Left forelimb (tissue), 1 donor: ENCODE results near the gene PCSK6.
"Not testable (repeated sequence)": the region's sequence is repeated elsewhere in the genome, so short reads cannot be mapped to it uniquely, and the experiment has no call there.

ENCODE experiments used
- DNase-seq: peaks from one replicate; pipeline ENCODE4 v3.0.0-alpha.2; 2018; ENCODE audit warnings: low spot score

The PCSK6 gene

DNA sequence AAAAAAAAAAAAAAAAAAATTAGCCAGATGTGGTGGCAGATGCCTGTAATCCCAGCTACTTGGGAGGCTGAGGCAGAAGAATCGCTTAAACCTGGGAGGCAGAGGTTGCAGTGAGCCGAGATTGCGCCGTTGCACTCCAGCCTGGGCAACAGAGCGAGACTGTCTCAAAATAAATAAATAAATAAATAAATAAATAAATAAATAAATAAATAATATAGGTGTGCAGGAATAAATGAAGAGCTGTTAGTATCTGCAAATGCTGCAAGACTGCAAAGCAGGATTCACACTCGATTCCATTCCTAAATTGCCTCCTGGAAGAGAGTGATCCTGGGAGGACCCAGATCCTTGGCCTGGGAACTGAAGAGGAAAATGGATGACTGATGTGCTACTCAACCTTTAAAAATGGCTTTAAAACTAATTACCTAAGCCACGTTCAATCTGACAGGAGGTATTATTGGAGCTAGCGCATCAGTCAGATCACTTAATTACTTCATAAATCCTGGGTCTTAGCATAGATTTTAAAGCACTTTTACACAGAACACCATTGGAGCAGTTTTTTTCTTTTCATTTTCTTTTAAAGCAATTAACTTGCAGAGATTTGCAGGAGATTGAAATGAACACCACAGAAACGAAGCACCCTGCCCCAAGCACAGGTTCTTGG lies 132.9 kb downstream of the PCSK6 start:
- not testable (repeated sequence) for DNase-seq

DNA sequence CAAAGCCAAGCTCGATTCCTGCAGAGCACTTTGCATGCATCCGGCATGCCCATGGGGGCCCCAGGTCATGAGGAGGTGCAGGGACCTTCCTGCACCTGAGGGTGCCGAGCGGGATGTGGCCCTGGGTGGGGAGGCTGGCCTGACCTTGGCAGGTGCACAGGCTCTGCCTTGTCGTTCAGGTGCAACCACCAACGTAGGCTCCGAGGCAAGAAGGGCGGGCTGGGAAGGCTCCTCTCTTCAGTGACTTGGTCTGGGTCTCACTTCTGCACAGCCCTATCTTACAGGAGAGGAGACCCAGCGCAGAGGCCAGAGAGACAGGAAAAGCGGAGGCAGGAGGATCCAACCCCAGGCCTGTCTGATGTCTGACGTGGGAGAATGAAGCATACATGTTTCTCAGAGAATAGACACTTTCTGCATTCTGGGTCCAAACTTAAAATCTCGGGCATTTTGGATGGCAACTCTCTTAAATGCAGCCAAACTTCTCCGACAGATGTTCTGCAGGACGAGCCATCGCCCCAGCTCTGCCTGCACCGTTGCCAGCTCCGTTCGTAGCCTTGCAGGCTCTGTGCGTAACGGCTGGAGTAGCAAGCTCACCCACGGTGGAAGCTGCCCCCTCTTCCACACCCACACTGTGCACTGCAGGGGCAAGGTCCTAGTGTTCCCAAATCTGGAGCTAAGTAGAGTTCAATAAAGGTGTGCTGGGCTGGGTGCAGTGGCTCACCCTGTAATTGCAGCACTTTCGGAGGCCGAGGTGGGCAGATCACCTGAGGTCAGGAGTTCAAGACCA lies 133.6 kb downstream of the PCSK6 start:
- DNase-seq, result no peak

DNA sequence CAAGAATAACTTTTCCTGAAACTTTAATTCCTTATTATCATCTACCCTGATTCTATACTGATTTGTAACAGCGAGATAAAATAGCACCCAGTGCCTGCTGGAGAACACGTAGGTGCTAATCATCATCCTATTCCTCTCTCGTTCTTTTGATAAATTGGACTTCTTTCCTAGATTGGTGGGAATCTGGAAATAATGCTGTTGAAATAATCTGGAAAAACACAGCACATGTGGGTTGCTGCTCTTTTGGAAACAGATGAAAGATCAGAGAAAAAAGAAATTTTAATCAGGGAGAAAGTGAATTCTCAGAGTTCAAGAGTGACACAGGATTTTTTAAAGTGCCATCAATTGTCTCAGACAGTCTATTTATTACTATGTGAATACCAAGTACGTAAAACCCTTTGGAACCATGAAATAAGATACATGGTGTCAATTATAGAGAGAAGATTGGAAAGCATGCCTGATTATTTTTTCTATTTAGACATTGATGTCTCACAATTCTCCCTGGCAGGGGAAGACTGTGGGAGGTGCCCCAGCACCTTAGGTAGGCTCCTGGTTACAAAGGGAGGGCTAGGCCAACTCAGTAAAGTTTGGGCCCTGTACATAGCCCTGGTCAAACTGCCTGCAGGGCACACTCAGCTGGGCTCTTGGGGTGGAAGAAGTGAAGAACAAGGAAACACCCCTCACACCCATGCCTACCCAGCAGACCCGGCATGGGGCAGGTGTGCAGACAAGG lies 134.4 kb downstream of the PCSK6 start:
- DNase-seq, result no peak

DNA sequence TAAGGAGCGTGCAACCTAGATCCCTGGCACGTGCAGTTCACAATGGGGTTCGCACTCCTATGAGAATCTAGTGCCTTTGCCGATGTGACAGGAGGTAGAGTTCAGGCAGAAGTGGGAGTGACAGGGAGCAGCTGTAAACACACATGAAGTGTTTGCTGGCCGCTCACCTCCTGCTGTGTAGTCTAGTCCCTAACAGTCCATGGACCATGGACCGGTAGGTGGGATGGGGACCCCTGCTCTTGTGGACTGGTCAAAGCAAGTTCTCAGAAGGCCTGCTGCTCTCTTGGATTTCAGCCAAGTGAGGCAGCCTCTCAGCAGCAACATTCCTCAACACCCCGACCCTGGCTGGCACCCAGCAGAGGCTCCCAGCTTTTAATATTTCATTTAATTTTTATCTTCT lies 136.3 kb downstream of the PCSK6 start:
- DNase-seq, result no peak

DNA sequence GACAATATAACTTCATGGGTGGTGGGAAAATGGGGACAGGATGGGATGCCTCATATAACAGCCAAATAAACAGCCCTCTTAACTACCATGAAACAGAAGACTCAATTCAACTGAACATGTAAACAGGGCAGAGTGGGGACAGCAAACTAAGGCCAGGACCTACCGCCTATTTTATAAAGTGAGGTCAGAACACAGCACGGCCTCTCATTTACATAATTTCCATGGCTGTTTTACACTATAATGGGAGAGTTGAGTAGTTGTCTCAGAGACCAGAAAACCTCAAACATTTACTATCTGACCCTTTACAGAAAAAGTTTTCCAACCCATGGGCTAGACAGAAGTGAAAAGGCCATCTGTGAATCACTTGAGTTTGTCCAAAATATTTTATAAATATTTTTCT lies 137.8 kb downstream of the PCSK6 start:
- DNase-seq, result no peak

DNA sequence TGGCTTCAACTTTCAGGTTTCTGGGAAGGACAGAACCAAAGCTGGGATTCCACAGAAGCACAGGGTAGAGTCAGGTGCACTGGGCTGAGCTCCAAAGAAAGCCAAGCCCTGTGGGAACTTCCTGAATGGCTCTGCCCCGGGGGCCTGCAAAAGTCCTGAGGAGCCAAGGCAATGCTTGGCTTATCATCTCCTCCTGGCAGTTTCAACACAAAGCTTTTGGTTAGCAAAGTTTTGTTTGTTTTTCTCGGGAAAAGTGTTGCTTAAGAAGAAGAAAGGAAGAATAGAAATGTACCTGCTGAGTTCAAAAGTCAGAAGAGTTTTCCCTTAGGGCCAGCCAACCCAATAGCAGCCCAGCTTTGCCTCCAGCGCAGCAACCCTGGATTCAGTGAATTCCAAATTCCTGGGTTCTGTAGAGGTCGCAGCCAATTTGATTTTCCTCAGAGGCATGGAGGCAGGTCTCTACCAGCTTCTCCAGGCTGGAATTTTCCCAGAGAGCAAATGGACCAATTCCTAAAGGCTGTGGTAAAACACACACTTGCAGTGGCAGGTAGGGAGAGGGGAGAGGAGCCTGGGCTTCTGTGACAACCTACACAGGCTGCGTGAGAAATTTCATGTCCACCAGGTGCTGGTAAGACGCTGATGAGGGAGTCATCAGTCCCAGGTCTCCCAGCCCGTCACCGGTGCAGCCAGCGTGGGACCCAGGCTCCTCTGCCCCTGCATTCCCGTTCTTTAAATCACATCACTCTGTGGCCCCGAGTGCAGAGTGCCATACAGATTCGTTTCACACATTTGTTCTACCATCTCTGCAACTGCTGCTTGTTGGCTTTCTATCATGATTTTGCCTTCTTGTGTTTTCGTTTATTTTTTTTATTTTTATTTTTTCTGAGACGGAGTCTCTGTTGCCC lies 140.2 kb downstream of the PCSK6 start:
- no peak for DNase-seq

DNA sequence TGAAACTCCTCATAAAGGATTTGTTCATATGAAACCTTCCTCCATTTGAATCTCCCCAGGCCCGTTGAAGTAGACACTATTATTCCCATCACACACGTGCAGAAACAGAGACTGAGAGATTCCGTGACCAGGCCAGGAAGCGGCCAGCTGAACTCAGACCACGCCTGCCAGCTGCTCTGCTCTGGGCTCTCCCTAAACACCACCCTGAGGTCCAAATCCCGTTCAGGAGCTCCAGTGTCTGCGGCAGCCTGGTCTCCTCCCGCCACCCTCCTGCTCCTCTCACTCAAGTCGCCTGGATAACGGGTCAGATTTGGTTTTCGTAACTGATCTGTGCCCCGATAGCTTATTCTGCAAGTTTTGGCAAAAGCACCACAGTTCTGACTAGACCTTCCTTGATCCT lies 140.9 kb downstream of the PCSK6 start:
- DNase-seq, result no peak

DNA sequence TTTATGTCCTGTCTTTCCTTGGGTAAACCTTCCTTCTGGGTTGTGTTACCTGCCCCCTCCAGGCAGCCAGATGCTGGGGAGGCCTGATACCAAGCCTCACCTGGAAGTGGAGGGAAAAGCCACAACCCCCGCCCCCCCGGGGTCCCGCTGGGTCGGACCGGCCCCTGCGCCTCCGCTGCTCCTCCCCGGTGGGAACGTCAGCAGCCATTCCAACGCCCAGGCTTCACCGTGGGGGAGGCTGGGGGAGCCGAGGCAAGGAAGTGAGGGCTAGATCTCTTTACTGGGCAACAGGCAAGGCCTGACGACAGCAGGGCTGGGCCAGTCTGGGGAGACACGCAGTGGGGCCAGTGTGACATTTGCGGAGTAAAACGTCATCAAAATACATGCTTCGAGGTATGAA lies 141.5 kb downstream of the PCSK6 start:
- no peak for DNase-seq

DNA sequence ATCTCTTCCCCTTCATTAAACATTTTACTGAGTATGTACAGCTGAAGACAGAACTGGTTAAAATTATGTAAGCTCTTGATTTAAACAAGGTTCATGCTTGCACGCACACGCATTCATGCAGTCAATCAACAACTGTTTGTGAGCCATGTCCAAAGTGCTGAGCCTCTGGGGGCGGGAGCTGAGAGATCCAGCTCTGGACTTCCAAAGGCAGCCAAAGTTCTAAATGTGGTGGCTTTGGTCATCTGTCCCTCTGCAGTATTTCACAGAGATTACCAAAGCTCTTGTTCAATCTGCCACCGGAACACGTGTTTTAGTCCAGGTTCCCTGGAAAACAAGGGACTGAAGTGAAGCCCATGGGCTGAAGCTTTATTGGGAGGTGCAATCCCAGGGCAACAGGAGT lies 142.1 kb downstream of the PCSK6 start:
- DNase-seq, result no peak

DNA sequence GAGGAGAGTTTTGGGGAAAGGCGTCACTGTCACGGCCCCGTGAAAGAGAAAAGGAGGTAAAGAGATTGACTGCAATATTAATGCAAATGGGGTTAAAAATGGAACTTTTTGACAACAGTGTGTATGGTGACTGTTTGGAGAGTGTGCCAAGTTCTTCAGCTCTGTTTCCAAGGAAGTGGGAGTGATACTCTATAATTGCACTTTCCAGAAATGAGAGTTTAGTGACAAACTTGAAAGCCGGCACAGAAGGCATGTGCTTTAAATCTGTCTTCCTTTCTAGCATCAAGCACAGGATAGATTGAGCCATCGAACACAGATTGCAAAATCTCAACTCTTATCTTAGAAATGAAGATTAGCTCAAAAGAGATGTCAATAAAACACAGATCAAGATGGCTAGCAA lies 142.6 kb downstream of the PCSK6 start:
- no peak for DNase-seq

DNA sequence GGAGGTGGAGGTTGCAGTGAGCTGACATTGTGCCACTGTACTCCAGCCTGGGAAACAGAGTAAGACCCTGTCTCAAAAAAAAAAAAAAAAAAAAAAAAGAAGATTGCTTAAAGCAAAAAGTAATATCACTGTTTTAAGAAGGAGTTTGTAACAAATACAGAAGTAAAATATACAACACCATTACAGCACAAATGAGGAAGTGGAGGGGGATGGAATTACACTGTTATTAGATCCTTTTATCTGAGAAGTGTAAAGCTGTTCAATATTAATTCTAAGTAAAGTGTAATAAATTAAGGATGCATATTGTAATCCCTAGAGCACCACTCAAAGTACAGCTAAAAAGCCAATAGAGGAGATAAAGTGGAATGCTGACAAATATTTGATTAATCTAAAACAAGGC lies 147.5 kb downstream of the PCSK6 start:
- DNase-seq, result no peak

DNA sequence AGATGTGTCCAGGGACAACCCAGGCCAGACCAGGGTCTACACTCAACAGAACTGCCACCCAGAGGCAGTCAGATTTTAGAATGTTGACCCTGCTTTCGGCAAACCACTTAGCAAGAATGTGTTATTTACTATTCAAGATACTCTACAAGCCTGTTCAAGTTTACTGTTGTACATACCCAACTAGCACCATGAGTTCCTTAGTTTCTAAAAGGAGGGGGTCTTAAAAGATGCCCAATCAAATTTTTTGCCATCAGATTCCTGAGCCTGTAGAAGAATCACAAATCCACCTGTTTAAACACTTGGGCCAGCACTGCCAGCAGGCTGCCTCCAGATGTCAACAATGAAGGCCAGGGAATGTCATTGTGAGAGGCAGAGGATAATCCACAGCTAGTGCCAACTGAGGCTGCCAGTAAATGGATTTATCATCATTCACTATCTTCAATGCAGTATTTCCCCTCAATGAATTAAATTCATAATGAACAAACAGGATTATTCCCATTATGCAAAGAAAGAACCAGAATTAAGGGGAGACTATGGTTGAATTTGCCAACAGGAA lies 150.9 kb downstream of the PCSK6 start:
- DNase-seq, result no peak

DNA sequence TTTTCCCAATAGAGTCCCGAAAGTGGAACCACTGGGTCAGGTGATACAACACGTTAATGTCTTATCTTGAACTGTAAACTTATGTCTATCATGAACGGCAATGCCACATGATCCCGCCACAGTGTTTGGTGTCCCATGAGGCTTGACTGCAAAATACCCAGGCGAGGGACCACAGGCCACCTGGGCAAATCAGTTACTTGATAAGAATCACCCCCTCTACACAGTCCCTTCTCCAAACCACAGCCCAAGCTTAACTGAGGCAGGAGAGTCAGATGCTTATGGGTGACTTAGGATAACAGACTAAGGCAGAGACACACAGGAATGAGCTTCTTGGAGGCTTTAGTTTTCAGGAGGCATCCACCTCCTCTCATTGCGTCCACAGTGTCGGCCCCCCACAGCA lies 151.5 kb downstream of the PCSK6 start:
- DNase-seq, result no peak

DNA sequence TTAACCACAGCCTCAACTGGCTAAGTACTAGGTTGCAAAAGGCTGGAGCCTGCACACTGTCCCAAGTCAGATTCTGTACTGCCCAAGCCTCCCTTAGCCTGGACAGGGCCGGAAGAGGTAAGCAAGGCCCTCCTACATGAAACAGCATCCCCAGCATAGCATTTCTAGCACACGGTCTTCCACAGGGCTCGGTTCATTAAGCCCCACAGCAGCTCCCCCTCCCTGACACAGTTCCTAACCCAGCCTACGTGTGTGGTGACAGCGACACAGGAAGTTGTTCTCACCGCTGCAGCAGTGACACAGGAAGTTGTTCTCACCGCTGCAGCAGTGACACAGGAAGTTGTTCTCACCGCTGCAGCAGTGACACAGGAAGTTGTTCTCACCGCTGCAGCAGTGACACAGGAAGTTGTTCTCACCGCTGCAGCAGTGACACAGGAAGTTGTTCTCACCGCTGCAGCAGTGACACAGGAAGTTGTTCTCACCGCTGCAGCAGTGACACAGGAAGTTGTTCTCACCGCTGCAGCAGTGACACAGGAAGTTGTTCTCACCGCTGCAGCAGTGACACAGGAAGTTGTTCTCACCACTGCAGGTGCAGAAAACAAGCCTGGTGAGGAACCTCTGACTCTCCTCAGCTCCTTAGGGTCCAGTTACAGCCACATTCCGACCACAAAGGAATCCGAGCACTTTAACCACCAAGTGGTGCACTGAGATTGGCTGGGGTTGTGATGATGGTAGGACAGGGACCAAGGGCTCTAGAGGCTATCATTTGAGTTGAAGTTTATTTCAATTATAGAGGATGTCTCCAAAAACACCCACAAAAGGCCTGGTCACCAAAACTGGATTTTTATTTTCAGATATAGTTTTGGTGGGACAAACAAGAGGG lies 155.4 kb downstream of the PCSK6 start:
- not testable (repeated sequence) for DNase-seq

DNA sequence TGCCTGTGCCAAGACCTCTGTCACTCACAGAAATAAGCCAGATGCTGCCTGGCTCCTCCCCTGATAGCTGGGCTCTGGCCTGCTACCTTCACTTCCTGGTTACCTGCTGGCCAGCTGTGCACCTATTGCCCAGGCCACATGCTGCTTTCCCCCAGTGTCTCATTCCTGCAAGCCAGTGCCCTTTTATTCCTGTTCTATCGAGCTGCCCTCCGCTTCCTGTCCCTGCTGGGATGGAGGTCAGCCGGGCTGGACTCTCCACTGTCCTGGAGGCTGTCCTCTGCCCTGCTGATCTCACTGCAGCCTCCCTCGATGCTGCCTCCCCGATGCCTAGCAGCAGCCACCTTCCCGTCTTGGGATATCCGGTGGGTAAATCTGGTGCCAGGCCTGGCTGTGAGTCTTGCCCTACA lies 157.4 kb downstream of the PCSK6 start:
- DNase-seq, result no peak

DNA sequence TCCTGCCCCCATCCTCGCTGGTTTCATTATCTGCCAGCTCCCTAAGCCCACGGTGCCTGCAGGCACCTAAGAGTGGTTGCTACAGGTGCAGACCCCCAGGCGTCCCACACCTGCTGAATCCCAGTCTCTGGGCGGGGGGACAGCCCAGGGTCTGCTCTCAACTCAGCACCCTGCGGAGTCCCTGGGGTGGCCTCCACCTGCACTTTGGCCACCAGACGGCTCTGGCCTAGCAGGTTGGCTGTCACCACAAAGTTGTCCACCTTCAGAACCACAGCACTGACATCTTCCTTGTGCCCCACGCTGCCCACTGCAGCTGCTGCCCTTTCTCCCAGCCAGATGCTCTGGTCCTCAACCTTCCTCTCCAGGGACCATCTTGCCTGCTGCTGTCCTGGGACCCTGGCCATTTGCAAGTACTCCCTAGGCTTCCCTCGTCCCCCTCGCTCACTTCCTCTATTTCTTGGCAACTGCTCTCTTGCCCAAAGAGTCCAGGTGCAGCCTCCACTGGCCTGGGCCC lies 159.6 kb downstream of the PCSK6 start:
- no peak for DNase-seq

DNA sequence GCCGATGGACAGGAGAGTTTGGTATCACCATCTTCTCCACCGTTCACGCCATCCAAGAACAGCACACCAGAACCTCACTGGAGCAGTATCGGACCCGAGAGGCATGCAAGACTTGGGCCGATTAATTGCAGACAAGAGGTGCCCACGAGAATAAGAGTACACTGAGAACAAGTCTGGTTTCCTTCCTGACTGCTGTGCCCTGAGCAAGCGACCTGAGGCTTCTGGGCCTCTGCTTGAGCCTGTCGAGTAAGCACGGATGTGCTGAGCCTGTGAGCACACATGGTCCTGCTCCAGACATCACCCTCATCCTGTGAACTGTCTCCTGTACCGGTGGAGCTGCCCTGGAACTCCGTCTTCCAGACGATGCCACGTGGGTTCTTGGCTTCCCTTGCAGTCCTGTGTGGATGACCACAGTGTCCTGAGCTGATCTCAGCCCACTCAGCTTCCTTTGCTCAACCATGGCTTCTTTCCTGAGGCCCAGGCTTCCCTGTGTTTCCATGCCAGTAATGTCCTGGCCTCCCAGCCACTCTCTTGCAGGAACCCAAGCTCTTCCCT lies 160.1 kb downstream of the PCSK6 start:
- peak; percentile 17 for DNase-seq

DNA sequence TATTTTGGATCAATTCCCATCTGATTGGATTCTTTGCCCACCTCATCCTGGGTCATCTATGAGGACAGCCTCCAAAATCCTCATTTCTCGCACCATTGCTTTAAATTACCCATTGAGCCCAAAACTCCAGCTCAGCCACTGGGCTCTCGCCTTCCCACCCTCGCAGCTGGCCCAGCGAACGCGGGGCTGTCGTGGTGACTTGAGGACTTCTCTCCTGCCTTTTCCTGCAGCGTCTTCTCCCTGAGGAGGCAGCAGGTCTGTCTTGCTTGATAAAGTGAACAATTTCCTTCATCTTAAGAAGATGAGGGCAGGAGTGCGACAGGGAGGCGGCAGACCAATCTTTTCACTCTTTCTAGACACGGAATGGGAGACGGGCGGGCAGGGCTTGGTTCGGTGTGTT lies 161.5 kb downstream of the PCSK6 start:
- DNase-seq, result no peak

DNA sequence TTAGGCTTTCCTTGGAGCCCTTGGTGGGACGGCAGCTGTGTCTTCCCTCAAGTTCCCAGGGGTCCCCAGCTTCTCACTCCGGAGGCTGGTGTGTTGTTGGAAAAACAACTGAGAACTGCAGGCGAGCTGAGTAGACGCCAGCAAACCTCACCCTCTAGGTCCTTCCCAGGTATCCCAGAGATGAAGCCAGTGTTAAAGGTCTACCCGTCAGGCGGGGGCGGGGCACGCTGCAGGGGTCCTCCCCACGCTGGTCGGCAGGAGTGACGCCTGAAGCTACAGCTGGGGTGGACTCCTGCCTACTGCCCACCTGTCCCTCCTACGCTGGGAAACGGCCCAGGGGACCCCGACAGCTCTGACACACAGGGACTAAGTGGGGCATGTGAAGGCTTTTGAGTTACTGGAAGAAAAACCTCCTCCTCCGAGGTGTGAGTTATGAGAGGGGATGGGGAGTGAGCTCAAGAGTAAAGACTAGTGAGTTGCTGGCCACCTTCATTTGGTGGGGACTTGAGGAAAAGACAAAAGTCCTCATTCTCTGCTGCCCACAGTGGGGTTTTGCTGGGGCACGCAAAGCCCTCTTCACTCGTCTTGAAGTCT lies 162.3 kb downstream of the PCSK6 start:
- DNase-seq, result no peak
